HG02642 (cell line): ENCODE results near the gene IFNAR2.
A peak's percentile ranks its signal among the peaks of the same experiment; 100 is the strongest.

Source experiments
- ATAC-seq: cut with Tn5 transposase; IDR thresholded peaks from one replicate; pipeline ENCODE4 v1.9.1; 2021; ENCODE audit warnings: mild to moderate bottlenecking; ENCODE audit not compliant: unreplicated experiment, poor library complexity

Gene IFNAR2

GRCh38 chr21:33264561-33264960 is 34.8 kb downstream of the IFNAR2 start:
- ATAC-seq, result no peak

GRCh38 chr21:33265664-33266049 is 35.9 kb downstream of the IFNAR2 start:
- peak; percentile 29 for ATAC-seq

- ATAC-seq, result peak; percentile 58
Measured at GRCh38 chr21:33266050-33266788, 36.5 kb downstream of the IFNAR2 start, which contains the start of gene IL10RB. Gene IL10RB, plus strand, starts transcription at chr21:33266367. Its CDS starts 99 bp downstream, at chr21:33266466.

DNA sequence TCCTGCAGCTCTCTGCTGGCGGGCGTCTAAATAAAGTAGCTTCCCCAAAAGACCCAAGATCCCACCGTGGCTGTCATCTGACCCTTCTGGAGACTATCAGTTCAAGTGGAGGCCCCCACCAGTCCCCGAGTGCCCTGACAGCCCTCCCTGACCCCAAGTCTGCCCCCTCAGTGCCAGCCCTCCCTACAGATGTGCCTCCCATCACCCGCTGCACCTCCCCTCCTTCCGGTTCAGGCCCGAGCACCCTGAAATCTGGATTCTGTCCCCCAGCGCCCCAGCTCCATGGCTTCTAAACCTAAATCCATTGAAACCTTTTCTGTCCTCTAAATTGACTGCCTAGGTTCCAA is 37.0 kb downstream of the IFNAR2 start:
- no peak for ATAC-seq

DNA sequence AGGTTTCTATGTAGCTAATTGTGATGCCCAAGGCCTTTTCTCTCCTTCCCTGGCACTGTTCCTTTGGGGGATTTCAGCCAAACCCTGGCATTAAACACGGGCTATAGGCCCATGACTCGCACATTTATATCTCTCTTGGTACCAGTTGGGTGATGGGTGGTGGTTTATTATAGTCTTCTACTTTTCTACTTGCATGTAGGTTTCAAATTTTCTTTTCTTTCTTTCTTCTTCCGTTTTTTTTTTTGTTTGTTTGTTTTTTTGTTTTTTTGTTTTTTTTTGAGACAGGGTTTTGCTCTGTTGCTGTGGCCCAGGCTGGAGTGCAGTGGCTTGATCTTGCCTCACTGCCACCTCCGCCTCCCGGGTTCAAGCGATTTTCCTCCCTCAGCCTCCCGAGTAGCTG is 37.5 kb downstream of the IFNAR2 start:
- no peak for ATAC-seq

GRCh38 chr21:33268393-33268736 is 38.6 kb downstream of the IFNAR2 start:
- peak; percentile 13 for ATAC-seq

- ATAC-seq, result peak; percentile 71
Measured at GRCh38 chr21:33268737-33269441, 39.2 kb downstream of the IFNAR2 start.

DNA sequence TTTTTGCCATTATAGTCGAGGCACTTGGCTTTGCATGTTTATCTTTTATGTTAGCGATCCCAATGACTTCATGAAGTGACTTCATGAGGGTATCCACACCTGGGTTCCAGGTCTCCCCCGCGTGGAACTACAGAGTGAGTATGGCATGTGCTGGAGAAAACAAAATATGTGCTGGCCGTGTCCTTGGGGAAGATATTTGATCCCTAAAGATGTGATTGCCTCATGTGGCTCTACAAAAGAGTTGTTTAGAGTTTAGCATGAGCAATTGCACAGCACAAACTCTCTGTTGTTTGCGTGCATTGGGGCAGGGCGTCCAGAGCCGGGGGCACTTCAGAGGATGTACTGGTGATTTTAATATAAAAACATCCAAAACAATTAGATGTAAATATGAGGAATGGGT is 41.2 kb downstream of the IFNAR2 start:
- no peak for ATAC-seq

DNA sequence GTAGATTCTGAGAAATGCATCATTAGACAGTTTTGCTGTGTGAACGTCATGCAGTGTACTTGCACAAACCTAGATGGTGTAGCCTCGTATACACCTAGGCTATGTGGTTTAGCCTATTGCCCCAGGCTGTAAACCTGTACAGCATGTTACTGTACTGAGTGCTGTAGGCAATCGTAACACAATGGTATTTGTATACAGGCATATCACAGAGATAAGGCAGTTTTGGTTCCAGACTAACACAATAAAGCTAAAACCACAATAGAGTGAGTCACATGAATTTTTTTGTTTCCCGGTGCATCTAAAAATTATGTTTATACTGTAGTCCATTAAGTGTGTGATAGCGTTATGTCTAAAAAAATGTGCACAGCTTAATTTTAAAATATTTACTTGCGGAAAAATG is 43.3 kb downstream of the IFNAR2 start:
- ATAC-seq, result no peak

DNA sequence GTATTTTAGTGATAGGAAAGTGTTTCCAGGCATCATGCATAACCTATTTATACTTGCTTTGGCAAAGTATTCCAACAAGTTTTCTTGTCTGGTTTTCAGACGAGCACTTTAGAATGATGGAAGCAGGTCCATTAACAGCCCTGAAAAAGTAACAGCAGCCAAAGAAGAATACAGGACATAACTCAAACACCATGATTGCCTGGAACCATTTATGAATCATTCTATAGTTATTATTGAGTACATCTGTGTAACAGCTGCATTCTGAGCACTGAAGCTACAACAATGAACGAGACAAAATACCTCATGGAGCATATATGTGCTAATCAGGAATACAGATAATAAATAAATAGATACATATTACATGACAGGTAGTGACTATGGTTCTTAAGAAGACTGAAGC is 49.0 kb downstream of the IFNAR2 start:
- ATAC-seq, result no peak

- ATAC-seq, result no peak
Measured at GRCh38 chr21:33279330-33279820, 49.6 kb downstream of the IFNAR2 start.
